ENCODE data around the gene GPR3.
A peak's percentile ranks its signal among the peaks of the same experiment; 100 is the strongest.

The GPR3 gene

DNA sequence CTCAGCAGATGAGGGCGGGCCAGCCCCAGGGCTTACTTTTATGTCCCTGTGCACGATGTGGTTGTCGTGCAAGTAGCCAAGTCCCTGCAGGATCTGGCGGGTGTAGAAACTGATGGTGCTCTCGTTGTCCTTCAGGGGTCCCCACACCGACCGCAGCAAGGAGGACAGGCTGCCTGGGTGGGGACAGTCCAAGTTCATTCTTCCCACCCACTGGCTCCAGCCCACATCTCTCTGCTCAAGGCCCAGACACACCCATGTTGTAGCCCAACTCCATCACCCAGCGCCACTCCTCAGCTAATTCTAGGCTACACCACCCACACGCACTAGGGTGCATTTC is 32.6 kb upstream of the GPR3 start:
- no peak for DNase-seq

DNA sequence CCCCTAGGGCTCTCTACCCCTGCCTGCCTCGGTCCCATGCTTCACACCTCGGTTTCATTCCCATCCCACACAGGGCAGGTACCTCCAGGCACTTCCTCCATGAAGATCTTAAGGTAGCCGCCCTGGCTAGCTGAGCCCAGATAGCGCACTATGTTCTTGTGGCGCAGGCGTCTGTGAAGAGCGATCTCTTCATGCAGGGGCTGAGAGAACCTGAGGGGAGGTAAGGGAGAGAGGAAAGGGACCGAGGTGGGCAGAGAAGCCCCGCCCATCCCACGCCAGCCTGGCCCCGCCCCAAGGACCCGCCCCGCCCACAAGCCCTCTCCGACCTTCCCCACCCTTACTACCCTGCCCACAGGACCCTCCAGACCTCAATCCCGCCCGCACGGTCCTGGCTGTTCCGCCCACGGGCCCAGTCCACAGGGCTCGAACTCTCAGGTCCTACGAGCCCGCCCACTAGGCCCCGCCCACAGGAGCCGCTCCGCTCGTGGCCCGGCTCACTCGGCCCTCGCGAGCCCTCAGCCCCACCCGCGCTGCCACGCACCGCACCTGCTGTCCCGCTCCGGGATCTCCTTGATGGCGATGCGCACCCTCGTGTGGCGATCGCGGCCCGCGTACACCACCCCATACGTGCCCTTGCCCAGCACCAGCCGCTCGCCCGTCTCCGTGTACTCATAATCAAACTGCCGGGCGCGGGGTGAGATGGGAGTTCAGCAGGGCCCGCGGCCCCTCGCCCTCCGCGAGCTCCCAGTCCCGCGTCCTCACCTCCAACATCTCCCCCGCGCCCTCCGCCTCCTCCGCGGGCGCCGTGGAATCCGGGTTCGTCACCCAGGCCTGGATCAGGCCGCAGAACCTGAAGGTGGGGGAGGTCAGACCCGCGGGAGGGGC is 32.0 kb upstream of the GPR3 start:
- DNase-seq, result peak; percentile 22 to 27

DNA sequence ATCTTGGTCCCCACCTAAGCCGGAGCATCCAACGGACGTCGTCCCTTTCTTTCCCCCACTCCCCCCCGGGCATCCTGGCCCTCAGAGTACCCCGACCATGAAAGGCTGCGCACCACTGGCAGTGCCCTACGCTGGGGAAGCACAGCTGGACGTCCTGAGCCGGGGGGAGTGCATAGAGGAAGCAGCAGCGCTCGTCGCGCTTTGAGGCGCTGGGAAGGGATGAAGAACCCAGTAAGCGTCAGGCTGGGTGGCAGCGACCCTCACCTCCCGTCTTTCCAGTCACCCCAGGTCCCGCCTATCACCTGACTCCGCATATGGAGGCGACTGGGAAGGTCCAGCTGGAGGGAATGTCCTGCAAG is 31.4 kb upstream of the GPR3 start:
- no peak for DNase-seq

DNA sequence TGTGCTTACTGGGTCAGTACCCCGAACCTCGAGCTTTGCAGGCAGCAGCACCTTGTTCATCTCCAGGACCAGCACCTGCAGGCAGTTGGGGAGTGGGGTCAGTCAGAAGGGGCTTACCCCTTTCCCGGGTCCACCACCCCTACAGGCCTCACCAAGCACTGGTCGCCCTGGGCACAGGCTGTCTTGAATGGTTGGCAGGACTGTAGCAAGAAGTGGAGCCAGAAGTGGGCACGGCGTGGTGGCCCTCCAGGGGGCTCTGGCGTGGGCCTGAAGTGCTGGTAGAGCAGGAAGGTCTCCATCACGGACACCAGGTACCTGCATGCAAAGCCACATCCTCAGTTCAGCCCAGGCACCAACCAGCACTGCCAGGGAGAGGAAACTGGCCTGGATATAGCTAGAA is 30.9 kb upstream of the GPR3 start:
- DNase-seq, result no peak

DNA sequence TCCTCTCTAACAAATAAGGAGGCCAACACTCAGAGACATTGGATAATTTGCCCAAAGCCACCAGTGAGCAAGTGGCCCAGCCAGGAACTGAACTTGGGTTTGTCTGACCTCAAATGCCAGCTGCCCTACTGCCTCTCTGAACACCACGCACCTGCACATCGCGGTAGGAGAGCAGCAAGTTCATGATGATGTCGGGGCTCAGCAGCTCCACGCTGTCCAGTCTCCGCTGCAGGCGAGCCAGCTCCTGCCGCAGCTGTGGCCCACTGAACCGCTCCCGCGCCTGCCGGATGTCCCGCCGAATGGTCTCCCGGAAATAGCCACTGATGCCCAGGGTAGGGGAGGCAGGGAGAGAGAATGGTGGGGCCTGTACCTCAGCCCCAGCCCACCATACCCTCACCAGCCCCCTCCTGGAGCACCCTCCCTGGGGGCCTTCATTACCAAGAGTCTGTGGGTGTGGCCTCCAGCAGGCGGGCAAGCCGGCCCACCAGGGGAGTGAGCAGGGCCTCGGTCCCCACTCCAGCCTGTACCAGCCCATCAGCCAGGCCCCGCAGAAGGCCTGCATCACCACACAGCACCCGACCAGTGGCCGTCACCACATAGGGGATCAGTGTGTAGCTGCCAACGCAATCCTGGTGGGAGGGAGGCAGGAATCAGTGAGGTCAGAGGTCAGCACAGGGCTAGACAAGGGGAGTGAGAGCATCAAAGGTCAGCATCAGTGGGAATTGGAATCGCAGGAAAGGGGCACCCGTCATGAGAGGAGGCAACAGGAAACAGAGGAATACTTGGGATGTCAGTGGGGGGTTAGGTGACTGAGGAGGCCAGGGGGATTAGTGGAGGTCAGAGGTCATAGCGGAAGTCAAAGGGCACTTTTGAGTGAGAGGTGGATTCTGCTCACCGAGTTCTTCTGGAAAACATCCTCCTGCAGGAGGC is 28.4 kb upstream of the GPR3 start:
- DNase-seq, result no peak

DNA sequence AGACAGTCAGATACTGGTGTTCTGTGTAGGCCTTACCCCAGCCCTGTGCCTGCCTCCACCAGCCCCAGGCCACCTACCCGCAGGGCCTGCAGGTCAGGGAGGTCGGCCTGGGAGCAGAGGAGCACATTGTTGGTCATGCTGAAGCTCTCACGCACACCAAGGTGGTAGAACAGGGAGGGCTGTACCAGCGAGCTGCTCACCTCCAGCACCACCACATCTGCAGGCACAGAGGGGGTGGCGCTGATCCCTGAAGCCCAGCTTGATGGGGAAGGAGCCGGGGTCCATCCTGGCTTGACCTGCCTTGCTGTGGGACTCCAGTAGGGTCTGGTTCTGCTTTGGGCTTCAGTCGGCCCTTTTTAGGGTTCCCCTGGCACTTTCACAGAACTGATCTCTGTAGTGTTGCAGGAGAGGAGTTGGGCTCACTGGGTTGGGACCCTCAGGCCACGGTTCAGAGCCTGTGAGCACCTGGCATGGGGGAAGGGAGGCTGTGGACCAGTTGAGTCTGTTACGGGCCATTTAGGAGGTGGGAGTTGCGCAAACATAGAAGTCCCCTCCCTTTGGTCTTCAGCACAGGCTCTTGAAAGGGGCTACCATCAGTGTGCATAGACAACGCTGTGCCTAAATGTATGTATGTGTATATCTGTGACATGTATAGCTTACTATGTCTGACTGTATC is 27.6 kb upstream of the GPR3 start:
- no peak for DNase-seq

DNA sequence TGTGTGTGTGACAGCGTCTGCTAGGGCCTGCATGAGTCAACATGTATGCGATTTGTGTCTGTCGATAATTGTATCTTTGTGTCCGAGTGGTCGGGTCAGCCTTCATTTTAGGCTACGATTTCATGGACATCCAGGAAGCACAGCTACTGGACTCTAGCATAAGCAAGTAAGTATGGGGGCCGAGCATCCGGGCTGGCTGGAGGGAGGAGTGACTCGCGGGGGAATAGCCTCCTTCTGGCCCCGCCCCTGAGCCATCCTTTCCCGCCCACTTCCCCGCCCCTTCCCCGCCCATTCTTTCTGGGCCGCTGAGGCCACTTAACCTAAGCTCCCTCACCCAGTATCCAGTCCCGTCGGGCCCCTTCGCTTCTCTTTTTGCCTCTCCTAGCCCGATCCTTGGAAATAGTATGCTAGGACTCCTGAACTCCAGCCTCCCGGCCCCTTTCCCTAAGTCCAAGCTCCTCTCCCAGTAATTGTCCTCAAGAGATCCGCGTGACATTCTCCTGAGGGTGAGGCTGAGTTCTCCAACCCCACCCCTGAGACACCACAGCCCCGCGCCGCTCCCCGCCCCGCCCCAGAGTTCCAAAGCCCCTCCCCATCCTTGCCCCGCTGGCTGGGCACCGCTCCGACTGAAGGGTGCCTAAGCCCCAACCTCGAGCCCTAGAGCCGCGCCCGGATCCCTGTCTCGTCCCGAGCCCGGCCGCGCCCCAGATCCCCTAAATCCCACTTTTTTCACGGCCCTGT is 26.9 kb upstream of the GPR3 start:
- DNase-seq, result peak; percentile 77 to 79

DNA sequence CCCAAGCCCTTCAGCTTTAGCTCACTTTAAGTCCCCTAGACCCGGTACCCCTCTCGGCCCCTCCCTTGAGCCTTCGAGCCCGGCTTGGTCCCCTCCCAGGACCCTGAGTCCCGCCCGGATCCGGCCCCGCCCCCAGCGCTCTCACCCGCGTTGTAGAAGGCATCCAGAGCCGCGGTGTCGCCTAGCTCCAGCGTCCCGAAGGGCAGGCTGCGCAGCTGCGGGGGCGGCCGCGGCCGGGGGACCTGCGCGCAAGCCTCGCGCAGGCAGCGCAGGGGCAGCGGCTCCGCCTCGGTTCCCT is 26.4 kb upstream of the GPR3 start:
- DNase-seq, result peak; percentile 79 to 80

DNA sequence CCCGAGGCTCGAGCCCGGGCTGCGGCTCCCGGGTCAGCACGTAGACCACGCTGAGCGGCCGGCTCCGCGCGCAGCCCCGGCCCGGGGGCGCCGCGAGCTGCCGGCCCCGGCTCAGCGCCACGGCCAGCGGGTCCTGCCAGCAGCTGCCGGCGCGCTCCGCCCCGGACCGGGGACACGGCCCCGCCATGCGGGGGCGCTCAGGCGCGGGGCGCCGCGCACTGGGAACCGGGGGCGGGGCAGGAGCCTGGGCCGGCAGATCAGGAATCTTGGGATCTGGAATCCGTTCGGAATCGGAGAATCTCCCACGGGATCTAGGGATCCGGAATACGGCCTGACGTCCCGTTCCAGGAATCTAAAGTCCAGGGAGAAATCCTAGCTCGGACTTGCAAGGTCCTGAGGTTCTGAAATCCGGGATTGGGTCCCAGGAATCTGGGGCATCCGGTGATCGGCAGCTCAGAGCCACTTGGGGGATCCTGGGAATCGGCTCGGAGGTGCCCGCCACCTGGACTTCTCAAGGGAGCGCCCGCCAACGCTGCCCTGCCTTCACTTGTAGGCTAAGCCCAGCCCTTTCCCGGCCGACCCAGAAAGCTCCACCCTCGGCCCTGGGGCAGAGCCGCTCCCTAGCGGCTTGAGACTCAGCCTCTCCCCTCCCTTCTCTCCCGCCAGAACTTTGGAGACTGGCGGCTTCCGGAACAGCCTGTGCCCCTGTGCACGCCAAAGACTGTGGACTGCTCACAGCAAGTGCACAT is 25.8 kb upstream of the GPR3 start, which contains the start of gene MAP3K6:
MAP3K6 (minus strand) TSS at position 551 of the 749 bp plus-strand sequence; CDS start at position 187, 364 bp downstream.
- peak; percentile 48 to 54 for DNase-seq

DNA sequence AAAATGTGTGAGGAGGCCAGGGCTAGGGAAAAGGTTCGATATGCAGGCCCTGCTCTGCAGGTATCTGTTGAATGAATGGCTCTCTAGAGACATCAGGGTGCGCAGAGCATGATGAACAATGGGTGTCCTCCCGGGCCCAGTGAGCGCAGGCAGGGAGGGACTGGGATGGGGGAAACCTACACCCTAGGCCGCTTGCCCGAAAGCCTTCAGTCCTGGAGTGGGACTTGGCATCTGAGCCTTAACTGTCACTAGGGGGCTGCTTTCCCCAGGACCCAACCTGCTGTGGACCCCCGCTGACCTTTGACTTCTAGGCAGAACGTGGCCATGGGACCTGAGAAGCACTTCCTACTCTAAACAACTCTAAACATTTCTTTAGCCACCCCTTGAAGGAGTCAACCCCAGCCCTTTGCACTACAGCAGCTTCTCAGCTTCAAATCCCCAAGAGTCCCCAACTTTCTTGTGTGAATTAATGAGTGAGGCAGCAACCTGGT is 25.2 kb upstream of the GPR3 start:
- DNase-seq, result no peak

DNA sequence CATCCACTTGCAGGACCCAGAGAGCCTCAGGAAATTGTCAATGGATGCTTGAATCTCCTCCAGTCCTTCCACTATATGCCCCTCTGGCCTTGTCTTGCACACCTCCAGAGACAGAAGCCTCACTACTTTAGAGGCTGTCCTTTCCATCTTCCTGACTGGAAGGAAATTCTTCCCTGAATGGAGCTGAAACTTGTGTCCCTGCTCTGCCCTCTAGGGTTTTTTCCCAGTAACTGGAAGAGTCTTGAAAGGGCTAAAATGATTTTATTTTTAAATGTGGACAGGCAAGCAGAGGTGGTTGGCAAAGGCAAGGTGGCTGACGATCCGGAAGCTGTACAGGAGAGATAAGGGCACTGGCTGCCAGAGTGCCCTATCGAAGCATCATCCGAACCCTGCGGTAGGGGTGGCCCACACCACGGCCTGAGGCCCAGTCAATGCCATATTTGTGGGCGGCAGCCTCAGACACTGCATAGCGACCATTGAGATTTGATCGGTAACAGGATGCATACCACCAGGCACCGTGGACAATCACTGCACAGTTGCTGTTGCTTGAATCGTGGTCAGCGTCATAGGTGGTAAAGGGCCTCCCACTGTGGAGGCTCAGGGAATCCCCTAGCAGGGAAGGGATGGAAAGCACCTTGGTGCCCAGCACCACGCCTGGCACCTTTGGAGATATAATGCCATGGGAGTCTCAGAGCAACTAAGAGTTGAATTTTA is 23.4 kb upstream of the GPR3 start:
- no peak for DNase-seq

DNA sequence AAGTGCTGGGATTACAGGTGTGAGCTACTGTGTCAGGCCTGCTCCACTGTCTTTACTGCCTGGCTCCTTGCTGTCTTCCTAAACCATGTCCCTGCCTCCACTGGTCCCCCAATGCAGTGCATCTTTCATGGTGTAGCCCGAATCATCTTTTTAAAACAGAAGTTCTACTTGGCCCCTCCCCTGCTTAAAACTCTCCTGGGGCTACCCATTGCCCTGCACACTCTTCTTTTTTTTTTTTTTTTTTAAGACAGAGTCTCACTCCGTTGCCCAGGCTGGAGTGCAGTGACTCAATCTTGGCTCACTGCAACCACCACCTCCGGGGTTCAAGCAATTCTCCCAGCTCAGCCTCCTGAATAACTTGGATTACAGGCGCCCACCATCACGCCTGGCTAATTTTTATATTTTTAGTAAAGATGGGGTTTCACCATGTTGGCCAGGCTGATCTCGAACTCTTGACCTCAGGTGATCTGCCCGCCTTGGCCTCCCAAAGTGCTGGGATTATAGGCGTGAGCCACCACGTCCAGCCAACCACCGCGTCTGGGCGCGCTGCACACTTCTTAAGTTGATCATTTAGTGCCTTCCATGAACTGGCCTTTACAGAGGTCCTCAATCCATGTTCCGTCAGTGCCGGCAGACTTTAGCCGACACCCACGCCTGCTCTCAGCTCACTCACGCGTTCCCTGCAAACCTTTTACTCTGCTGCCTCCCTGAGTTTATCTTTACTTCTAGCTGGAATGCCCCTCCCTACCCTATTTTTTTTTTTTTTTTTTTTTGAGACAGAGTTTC is 20.2 kb upstream of the GPR3 start:
- DNase-seq, result no peak

DNA sequence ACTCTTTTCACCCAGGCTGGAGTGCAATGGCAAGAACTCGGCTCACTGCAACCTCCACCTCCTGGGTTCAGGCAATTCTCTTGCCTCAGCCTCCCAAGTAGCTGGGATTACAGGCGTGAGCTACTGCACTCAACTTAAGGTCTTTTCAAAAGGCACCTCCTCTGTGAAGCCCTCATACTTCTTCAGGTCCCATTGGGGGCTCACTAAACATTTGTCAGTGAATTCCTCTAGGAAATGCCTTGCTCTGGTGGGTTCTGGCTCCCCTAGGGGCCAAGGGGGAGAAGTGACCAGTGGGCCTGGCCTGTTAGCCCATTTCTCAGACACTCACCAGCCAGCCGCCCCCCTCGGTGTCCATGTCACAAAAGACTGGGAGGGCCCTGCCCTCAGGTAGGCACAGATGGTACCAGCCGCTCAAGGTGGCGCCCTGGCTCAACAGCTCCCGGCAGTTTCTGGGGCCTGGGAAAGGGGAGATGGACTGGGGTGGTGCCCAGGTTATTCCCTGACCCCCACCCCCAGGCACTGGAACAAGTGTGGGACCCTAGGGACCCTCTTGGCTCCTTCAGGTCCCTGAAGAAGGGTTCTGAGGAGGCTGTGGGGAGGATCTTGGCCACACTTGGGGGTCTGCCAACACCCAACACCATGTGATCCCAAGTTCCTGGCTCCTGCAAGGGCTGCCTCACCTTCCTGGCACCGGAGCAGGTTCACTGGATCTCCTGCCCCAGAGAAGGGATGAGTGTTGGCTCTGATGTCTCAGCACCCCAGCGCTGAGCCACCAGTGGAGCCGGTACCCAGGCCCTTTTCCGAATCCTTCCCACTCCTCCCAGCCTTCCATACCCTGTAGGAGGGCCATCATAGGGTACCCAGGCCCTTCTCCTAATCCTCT is 19.4 kb upstream of the GPR3 start:
- DNase-seq, result no peak

DNA sequence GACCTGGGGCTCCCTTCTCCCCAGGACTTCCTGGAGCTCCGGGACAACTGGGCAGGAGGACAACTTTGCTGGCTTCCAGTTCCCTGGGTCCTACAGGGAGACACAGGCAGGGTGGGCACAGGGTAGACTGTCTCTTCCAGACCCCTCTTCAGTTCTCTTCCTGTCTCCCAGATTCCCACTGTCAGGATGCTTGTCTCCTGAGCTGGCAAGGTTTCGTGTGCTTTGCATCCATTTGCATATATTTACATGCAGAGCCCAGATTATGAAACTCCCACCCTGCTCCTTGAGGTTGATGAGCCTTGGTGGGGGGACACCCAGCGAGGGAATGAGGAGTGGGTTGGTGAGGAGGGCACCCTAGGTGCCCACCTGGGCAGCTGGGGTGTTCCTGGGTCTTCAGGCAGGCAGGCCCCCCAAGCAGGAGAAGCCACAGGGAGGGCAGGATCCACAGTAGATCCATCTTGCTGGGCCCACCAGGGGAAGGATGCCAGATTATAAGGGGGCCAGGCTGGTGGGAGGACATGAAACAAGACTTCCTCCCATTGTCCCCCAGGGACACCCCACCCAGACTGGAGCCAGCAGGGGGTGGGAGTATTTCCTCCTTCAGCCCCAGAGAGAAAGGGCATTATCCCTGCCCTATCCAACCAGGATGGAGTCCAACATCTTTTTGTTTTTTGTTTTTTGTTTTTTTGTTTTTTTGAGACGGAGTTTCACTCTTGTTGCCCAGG is 17.9 kb upstream of the GPR3 start, which contains the start of gene FCN3:
FCN3 (minus strand) TSS at position 463 of the 725 bp plus-strand sequence; CDS start at position 457, 6 bp downstream.
- DNase-seq, result no peak

DNA sequence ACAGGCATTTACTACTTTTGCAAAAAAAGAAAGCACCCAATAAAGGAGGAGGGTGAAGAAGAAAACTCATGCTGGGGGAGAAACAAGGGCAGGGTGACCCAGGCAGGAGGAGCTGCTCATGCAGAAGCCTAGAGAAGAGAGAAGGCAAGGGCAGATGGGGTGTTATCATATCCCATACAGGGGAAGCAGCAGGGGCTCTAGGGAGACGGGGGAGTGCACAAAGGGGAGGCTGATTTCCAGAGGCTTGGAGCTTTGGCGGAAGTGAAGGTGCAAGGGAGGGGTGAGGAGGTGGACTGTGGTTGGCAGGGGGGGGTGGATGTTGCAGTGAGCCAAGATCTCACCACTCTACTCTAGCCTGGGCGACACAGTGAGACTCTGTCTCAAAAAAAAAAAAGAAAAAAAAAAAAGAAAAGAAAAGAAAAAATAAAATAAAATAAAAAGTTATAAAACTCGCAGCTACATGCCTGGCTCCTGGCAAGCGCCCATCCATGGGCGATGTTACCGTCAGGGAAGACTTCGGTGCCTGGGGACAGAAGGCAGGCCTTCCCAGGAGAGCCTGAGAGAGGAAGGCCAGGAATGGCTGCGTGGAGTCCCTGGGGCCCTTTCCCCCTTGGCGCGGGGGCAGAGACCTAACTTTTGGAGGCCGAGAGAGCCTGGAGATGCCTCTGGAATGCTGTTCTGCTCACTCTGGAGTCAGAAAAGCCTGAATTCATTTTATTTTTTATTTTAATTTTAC is 14.5 kb upstream of the GPR3 start:
- no peak for DNase-seq

DNA sequence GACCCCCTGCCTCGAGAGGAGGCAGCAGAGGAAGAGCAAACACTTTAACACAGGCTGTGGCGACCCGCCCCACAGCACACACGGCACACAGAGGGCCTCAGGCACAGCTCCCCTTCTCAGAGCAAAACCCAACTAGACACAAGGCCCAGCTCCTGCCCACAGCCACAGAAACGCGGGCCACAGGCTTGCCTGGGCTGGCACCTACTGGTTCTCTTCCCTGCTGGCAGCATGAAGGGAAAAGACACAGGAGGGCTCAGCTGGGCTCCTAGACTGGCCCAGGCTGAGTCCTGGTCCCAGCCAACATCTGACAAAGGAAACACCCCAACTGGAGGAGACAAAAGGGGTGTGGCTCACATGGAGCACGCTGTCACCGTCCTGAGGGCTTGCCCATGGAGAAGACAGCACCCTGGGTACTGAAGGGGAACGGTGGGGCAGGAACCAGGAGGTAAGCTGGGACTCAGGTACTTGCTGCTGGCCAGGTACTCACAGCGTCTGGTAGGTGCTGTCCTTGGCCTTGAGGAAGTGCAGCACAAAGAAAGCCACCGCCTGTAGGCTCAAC is 12.8 kb upstream of the GPR3 start:
- DNase-seq, result no peak

DNA sequence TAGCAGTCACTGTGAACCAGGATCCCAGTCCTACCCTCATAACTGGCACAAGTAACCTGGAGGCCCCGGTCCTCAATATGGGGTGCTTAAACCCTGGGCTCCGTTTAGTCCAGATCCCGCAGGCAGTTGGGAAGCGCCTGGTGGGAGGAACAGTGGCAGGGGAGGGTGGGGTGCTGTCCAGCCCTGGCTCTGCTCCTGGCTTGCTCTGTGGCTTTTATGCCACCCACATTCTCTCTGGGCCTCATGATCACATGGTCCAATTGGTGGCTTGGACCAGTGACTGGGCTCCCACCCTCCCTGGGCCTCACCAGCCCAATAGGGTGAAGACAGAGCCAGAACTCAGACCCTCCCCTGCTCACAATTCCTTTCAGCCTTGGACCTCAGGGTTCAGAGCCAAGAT is 12.2 kb upstream of the GPR3 start:
- no peak for DNase-seq

Measured in stimulated activated CD4-positive, alpha-beta T cell treated with anti-CD3 and anti-CD28 coated beads, Interleukin-2, amount 100 ng/mL, for 48 hours (primary cell).